Measurements from ENCODE around the gene MRPL24. TPM values are rescaled to one million over a fixed set of nuclear protein-coding genes. Genes with fewer than 3 reads are reported as not detected.

The MRPL24 gene
- total RNA-seq, 1 donor from 2014 or later: 25.1 TPM

GRCh38 chr1:156707417-156708217 lies 33.3 kb downstream of the MRPL24 start:
- Mint-ChIP-seq H3K27me3 (ENCODE audit: unreplicated experiment) (peaks cover 13% of the 10 kb centered on the region), H3K4me1 (ENCODE audit: low read depth, unreplicated experiment) (peaks cover 20% of the 10 kb centered on the region), H3K9me3 (ENCODE audit: unreplicated experiment) (no peaks in the 10 kb centered on the region), H3K4me3 (ENCODE audit: unreplicated experiment) (peak overlapping the region; percentile 79), H3K27ac (ENCODE audit: unreplicated experiment) (no peak overlapping the region), H3K36me3 (ENCODE audit: unreplicated experiment) (no peaks in the 10 kb centered on the region)
- DNase-seq: no peak
- TF ChIP-seq CTCF (IDR thresholded peaks at IDR 0.05; ENCODE audit: partially characterized antibody, unreplicated experiment): no peak

DNA sequence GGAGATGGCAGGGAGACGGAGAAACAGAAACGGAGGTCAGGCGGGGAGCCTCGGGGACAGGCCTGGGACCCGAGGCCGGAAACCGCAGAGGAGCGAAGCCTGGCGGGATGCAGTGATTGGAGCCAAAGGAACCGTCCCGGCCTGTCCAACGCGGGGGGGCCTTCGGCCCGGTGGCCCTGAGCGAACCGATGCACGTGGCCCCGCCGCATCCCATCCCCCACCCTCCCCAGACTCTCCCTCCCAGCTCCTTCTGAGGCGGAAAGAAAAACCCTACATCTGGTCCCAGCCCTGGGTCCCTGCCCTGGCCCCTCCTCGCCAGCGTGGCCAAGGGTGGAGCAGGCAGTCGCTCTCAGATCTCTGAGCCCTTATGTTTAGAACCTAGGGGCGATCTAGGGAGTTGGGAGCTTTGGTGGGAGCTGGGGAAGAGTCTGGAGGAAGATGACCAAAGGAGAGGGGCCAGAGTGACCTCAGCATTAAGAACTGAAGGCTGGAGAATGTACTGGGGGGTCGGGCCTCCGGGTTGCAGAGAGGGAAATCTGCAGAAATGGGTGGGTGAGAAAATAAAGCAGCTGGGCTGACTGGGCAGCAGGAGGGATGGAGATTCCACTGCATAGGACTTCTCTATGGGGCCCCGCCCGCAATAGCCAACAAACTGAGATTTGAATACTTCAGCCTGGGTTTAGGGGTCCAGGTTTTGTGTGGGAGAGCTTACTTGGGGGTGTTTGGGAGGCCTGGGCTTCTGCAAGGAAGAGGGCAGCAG lies 34.1 kb downstream of the MRPL24 start:
- peaks cover 20% of the 10 kb centered on the region for H3K4me1 Mint-ChIP-seq (ENCODE audit: low read depth, unreplicated experiment)

GRCh38 chr1:156705918-156706656 lies 34.8 kb downstream of the MRPL24 start:
- Mint-ChIP-seq H3K27ac (ENCODE audit: unreplicated experiment) (no peak overlapping the region), H3K4me3 (ENCODE audit: unreplicated experiment) (peak overlapping the region; percentile 79), H3K27me3 (ENCODE audit: unreplicated experiment) (peaks cover 15% of the 10 kb centered on the region), H3K4me1 (ENCODE audit: low read depth, unreplicated experiment) (peaks cover 20% of the 10 kb centered on the region), H3K36me3 (ENCODE audit: unreplicated experiment) (no peaks in the 10 kb centered on the region), H3K9me3 (ENCODE audit: unreplicated experiment) (no peaks in the 10 kb centered on the region)
- DNase-seq: peak; percentile 81
- TF ChIP-seq CTCF (IDR thresholded peaks at IDR 0.05; ENCODE audit: partially characterized antibody, unreplicated experiment): peak; percentile 87

More for the DNA sequence above, 34.1 kb downstream of the MRPL24 start:
- TF ChIP-seq CTCF (IDR thresholded peaks at IDR 0.05; ENCODE audit: partially characterized antibody, unreplicated experiment): no peak
- Mint-ChIP-seq H3K9me3 (ENCODE audit: unreplicated experiment) (no peaks in the 10 kb centered on the region), H3K27ac (ENCODE audit: unreplicated experiment) (peak overlapping the region; percentile 65), H3K36me3 (ENCODE audit: unreplicated experiment) (no peaks in the 10 kb centered on the region), H3K27me3 (ENCODE audit: unreplicated experiment) (peaks cover 15% of the 10 kb centered on the region), H3K4me3 (ENCODE audit: unreplicated experiment) (peak overlapping the region; percentile 79)
- peak; percentile 70 for DNase-seq

- H3K4me3 Mint-ChIP-seq (ENCODE audit: unreplicated experiment): peak within 1 kb of the TSS; percentile 79
- no peak within 1 kb of the TSS for H3K27ac Mint-ChIP-seq (ENCODE audit: unreplicated experiment)
- peaks cover 17% of the 10 kb centered on the region for H3K27me3 Mint-ChIP-seq (ENCODE audit: unreplicated experiment)
- H3K4me1 Mint-ChIP-seq (ENCODE audit: low read depth, unreplicated experiment): peaks cover 20% of the 10 kb centered on the region
- no peaks in the 10 kb centered on the region for H3K36me3 Mint-ChIP-seq (ENCODE audit: unreplicated experiment)
- peak; percentile 61 for DNase-seq
- TF ChIP-seq CTCF (IDR thresholded peaks at IDR 0.05; ENCODE audit: partially characterized antibody, unreplicated experiment): no peak
- H3K9me3 Mint-ChIP-seq (ENCODE audit: unreplicated experiment): no peaks in the 10 kb centered on the region
These were observed 35.5 kb downstream of the MRPL24 start, which contains the start of gene CRABP2 for GRCh38 chr1:156705321-156705917. CRABP2 (minus strand) TSS chr1:156705583; CDS start chr1:156705446, 137 bp downstream.

Measured in glutamatergic neuron (in vitro differentiated cells).